ENCODE measurements around the gene RASGEF1B.

DNA sequence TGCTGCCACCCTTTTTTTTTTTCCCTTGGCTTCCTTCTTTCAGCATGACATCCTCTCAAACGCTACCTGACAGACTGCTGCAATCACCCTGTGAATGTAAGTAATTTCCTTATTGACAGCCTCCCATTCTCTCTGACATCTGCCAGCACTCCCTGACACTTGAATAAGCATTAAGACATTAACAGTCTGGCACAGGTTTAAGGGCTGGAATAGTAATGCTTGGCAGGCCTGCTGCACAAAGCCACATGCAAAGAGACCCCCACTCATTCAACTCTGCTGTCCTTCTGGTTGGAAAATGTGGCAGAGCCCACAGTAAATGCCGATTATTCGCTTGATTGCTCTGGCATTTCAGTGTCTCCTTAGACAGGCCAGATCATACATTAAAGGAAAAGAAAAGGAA, 28.1 kb upstream of the RASGEF1B start:
- TF ChIP-seq, protein P1, sequence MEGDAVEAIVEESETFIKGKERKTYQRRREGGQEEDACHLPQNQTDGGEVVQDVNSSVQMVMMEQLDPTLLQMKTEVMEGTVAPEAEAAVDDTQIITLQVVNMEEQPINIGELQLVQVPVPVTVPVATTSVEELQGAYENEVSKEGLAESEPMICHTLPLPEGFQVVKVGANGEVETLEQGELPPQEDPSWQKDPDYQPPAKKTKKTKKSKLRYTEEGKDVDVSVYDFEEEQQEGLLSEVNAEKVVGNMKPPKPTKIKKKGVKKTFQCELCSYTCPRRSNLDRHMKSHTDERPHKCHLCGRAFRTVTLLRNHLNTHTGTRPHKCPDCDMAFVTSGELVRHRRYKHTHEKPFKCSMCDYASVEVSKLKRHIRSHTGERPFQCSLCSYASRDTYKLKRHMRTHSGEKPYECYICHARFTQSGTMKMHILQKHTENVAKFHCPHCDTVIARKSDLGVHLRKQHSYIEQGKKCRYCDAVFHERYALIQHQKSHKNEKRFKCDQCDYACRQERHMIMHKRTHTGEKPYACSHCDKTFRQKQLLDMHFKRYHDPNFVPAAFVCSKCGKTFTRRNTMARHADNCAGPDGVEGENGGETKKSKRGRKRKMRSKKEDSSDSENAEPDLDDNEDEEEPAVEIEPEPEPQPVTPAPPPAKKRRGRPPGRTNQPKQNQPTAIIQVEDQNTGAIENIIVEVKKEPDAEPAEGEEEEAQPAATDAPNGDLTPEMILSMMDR (conservative IDR thresholded peaks at IDR 0.05; ENCODE audit: low read depth, low read length), result no peak
- TF ChIP-seq MAFK (IDR thresholded peaks at IDR 0.05; ENCODE audit: low read depth, low read length) (no peak), POLR2A (IDR thresholded peaks at IDR 0.05; ENCODE audit: low read depth, low read length) (no peak), BHLHE40 (IDR thresholded peaks at IDR 0.05; ENCODE audit: low read depth, low read length) (no peak), RCOR1 (IDR thresholded peaks at IDR 0.05; ENCODE audit: insufficient replicate concordance, low read length) (no peak), CEBPB (IDR thresholded peaks at IDR 0.05; ENCODE audit: low read depth, low read length) (no peak), MXI1 (IDR thresholded peaks at IDR 0.05; ENCODE audit: borderline replicate concordance, low read depth, low read length) (no peak), SMC3 (IDR thresholded peaks at IDR 0.05; ENCODE audit: low read depth, low read length) (no peak), RFX5 (IDR thresholded peaks at IDR 0.05; ENCODE audit: low read depth, low read length) (no peak)
- TF ChIP-seq, protein P2, sequence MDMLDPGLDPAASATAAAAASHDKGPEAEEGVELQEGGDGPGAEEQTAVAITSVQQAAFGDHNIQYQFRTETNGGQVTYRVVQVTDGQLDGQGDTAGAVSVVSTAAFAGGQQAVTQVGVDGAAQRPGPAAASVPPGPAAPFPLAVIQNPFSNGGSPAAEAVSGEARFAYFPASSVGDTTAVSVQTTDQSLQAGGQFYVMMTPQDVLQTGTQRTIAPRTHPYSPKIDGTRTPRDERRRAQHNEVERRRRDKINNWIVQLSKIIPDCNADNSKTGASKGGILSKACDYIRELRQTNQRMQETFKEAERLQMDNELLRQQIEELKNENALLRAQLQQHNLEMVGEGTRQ (IDR thresholded peaks at IDR 0.05; ENCODE audit: low read depth, low read length), result no peak

Measured in IMR-90 (cell line).